ENCODE data around the gene SLC15A4.

The SLC15A4 gene

GRCh38 chr12:128818065-128819022 lies 5.4 kb downstream of the SLC15A4 start:
- no peak for TF ChIP-seq CTCF (IDR thresholded peaks at IDR 0.05; ENCODE audit: low read depth, low read length, missing control alignments)
- no peak overlapping the region; the same call in 1 of the 2 replicates for H3K4me3 ChIP-seq (ENCODE audit: low read depth, low read length)

GRCh38 chr12:128817111-128818015 lies 6.4 kb downstream of the SLC15A4 start:
- no peak for DNase-seq (ENCODE audit: low read depth)
- H3K4me3 ChIP-seq (ENCODE audit: low read depth, low read length) = peak overlapping the region; percentile 14
- no peak for TF ChIP-seq CTCF (IDR thresholded peaks at IDR 0.05; ENCODE audit: low read depth, low read length, missing control alignments)

More at GRCh38 chr12:128818065-128819022, 5.4 kb downstream of the SLC15A4 start:
- no peak for DNase-seq (ENCODE audit: low read depth)

GRCh38 chr12:128816643-128816920 lies 7.2 kb downstream of the SLC15A4 start:
- TF ChIP-seq CTCF (IDR thresholded peaks at IDR 0.05; ENCODE audit: low read depth, low read length, missing control alignments) = no peak
- H3K4me3 ChIP-seq (ENCODE audit: low read depth, low read length) = peak overlapping the region; percentile 45
- no peak for DNase-seq (ENCODE audit: low read depth)

GRCh38 chr12:128815779-128816642 lies 7.7 kb downstream of the SLC15A4 start:
- no peak for DNase-seq (ENCODE audit: low read depth)
- TF ChIP-seq CTCF (IDR thresholded peaks at IDR 0.05; ENCODE audit: low read depth, low read length, missing control alignments) = no peak
- H3K4me3 ChIP-seq (ENCODE audit: low read depth, low read length) = peak overlapping the region; percentile 45

- no peak for DNase-seq (ENCODE audit: low read depth)
- no peak overlapping the region for H3K4me3 ChIP-seq (ENCODE audit: low read depth, low read length)
- TF ChIP-seq CTCF (IDR thresholded peaks at IDR 0.05; ENCODE audit: low read depth, low read length, missing control alignments) = no peak
These were observed 9.1 kb downstream of the SLC15A4 start for GRCh38 chr12:128814411-128815261.
